Neural cell (in vitro differentiated cells): ENCODE data around the gene CCDC69. TPM values are rescaled to one million over a fixed set of nuclear protein-coding genes. Genes with fewer than 3 reads are reported as not detected.

Source experiments
- H2AFZ ChIP-seq: fragments of 200-600, 300-800 bp; sonication (generic), shearing (Covaris generic); 2 replicates; pipeline ENCODE4 v1.6.0; 2014; ENCODE audit warnings: low read depth, mild to moderate bottlenecking, antibody characterized with exemption, low read length, moderate library complexity
- H3F3A ChIP-seq: fragments of 200-600 bp; shearing (Covaris generic); 2 replicates; pipeline ENCODE4 v1.6.1; 2016; ENCODE audit warnings: mild to moderate bottlenecking, moderate library complexity, mixed read lengths, antibody characterized with exemption, low read length; ENCODE audit not compliant: insufficient read depth, poor library complexity, severe bottlenecking
- H3K27ac ChIP-seq: fragments of 200-600, 300-800 bp; sonication (generic), shearing (Covaris generic); 2 replicates; pipeline ENCODE4 v1.5.1; 2014; ENCODE audit warnings: mild to moderate bottlenecking, low read length, moderate library complexity
- H3K27me3 ChIP-seq: fragments of 300-800, 200-600 bp; sonication (generic), shearing (Covaris generic); 2 replicates; pipeline ENCODE4 v1.6.0; 2014; ENCODE audit warnings: mild to moderate bottlenecking, low read depth, low read length, moderate library complexity; ENCODE audit not compliant: insufficient read depth
- H3K36me3 ChIP-seq: fragments of 300-800, 200-600 bp; sonication (generic), shearing (Covaris generic); 2 replicates; pipeline ENCODE4 v1.5.1; 2014; ENCODE audit warnings: mild to moderate bottlenecking, antibody characterized with exemption, low read length, moderate library complexity; ENCODE audit not compliant: insufficient read depth
- H3K4me2 ChIP-seq: fragments of 300-800, 200-600 bp; sonication (generic), shearing (Covaris generic); 2 replicates; pipeline ENCODE4 v1.6.0; 2014; ENCODE audit warnings: mild to moderate bottlenecking, low read length
- H3K4me3 ChIP-seq: fragments of 300-800, 200-600 bp; sonication (generic), shearing (Covaris generic); 2 replicates; pipeline ENCODE4 v1.5.1; 2014; ENCODE audit warnings: mild to moderate bottlenecking, low read length, moderate library complexity
- H3K79me2 ChIP-seq: fragments of 200-600 bp; shearing (Covaris generic); replicated peaks from 2 replicates; pipeline ENCODE4 v1.6.0; 2014; ENCODE audit warnings: mild to moderate bottlenecking, low read length, moderate library complexity; ENCODE audit not compliant: insufficient read depth
- H3K9ac ChIP-seq: fragments of 300-800, 200-600 bp; sonication (generic), shearing (Covaris generic); 2 replicates; pipeline ENCODE4 v1.6.1; 2016; ENCODE audit warnings: mild to moderate bottlenecking, low read length, mixed read lengths
- H3K9me2 ChIP-seq: fragments of 200-600 bp; shearing (Covaris generic); 2 replicates; pipeline ENCODE4 v1.6.1; 2016; ENCODE audit warnings: mild to moderate bottlenecking, low read length, mixed read lengths; ENCODE audit not compliant: insufficient read depth
- H3K9me3 ChIP-seq: fragments of 200-600, 300-800 bp; sonication (generic), shearing (Covaris generic); 2 replicates; pipeline ENCODE4 v1.6.1; 2016; ENCODE audit warnings: mild to moderate bottlenecking, mixed run types, low read length, moderate library complexity, mixed read lengths
- H4K20me1 ChIP-seq: fragments of 200-600 bp; shearing (Covaris generic); 2 replicates; pipeline ENCODE4 v1.6.1; 2016; ENCODE audit warnings: mild to moderate bottlenecking, mixed run types; ENCODE audit not compliant: insufficient read depth
- EP300 ChIP-seq: fragments of 450-650 bp; conservative IDR thresholded peaks from 2 replicates; pipeline ENCODE4 v1.6.1; 2014; ENCODE audit warnings: antibody characterized with exemption, mild to moderate bottlenecking, moderate library complexity; ENCODE audit not compliant: poor library complexity, severe bottlenecking
- EZH2 ChIP-seq: fragments of 200-600, 300-800 bp; shearing (Covaris generic), sonication (generic); IDR thresholded peaks from 2 replicates; pipeline ENCODE4 v1.6.1; 2014; ENCODE audit warnings: antibody characterized with exemption, low read length, borderline replicate concordance, mild to moderate bottlenecking; ENCODE audit not compliant: insufficient read depth, poor library complexity, severe bottlenecking
- MXI1 ChIP-seq: fragments of 450-650 bp; conservative IDR thresholded peaks from 2 replicates; pipeline ENCODE4 v1.6.1; 2014; ENCODE audit warnings: antibody characterized with exemption, mild to moderate bottlenecking; ENCODE audit not compliant: poor library complexity, severe bottlenecking
- POLR2AphosphoS5 ChIP-seq: IDR thresholded peaks from 2 replicates; pipeline ENCODE4 v1.6.1; 2012
- RAD21 ChIP-seq: fragments of 450-650 bp; conservative IDR thresholded peaks from 2 replicates; pipeline ENCODE4 v1.6.1; 2014; ENCODE audit warnings: antibody characterized with exemption, mild to moderate bottlenecking, moderate library complexity
- SMC3 ChIP-seq: fragments of 450-650 bp; conservative IDR thresholded peaks from 2 replicates; pipeline ENCODE4 v1.6.1; 2014; ENCODE audit warnings: antibody characterized with exemption, mild to moderate bottlenecking, moderate library complexity; ENCODE audit not compliant: poor library complexity
- TAF1 ChIP-seq: IDR thresholded peaks from 2 replicates; pipeline ENCODE4 v1.6.1; 2012; ENCODE audit warnings: low read depth
- polyA plus RNA-seq: library from polyadenylated mRNA; depleted of rRNA; stranded (reverse); fragments of >200 nt; gene quantifications from 2 replicates; pipeline ENCODE4 v1.2.3, GENCODE V29; 2014
- TF ChIP-seq, protein P1 (sequence below): fragments of 450-650 bp; IDR thresholded peaks from 2 replicates; pipeline ENCODE4 v1.5.1; 2014; ENCODE audit warnings: antibody characterized with exemption, mild to moderate bottlenecking, moderate library complexity; ENCODE audit not compliant: poor library complexity, severe bottlenecking
- TF ChIP-seq, protein P2 (sequence below): IDR thresholded peaks from 2 replicates; pipeline ENCODE4 v1.6.1; 2012; ENCODE audit warnings: borderline replicate concordance

Gene CCDC69
- polyA plus RNA-seq, 1 donor from 2014 or later: not detected

GRCh38 chr5:151182524-151182900 lies 41.4 kb downstream of the CCDC69 start:
- H3K4me2 ChIP-seq: no peak overlapping the region
- H3F3A ChIP-seq: no peaks in the 10 kb centered on the region
- no peak overlapping the region for H3K4me3 ChIP-seq
- H3K9me2 ChIP-seq: no peaks in the 10 kb centered on the region
- H3K27ac ChIP-seq: no peak overlapping the region
- no peaks in the 10 kb centered on the region for H4K20me1 ChIP-seq
- H3K27me3 ChIP-seq: no peaks in the 10 kb centered on the region
- no peak overlapping the region for H2AFZ ChIP-seq
- no peaks in the 10 kb centered on the region for H3K79me2 ChIP-seq
- H3K9me3 ChIP-seq: no peaks in the 10 kb centered on the region
- H3K9ac ChIP-seq: no peak overlapping the region
- TF ChIP-seq, protein P1, sequence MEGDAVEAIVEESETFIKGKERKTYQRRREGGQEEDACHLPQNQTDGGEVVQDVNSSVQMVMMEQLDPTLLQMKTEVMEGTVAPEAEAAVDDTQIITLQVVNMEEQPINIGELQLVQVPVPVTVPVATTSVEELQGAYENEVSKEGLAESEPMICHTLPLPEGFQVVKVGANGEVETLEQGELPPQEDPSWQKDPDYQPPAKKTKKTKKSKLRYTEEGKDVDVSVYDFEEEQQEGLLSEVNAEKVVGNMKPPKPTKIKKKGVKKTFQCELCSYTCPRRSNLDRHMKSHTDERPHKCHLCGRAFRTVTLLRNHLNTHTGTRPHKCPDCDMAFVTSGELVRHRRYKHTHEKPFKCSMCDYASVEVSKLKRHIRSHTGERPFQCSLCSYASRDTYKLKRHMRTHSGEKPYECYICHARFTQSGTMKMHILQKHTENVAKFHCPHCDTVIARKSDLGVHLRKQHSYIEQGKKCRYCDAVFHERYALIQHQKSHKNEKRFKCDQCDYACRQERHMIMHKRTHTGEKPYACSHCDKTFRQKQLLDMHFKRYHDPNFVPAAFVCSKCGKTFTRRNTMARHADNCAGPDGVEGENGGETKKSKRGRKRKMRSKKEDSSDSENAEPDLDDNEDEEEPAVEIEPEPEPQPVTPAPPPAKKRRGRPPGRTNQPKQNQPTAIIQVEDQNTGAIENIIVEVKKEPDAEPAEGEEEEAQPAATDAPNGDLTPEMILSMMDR: no peak
- TF ChIP-seq POLR2AphosphoS5 (no peak), EZH2 (no peak), MXI1 (no peak), SMC3 (no peak), TAF1 (no peak), RAD21 (no peak), EP300 (no peak)
- TF ChIP-seq, protein P2, sequence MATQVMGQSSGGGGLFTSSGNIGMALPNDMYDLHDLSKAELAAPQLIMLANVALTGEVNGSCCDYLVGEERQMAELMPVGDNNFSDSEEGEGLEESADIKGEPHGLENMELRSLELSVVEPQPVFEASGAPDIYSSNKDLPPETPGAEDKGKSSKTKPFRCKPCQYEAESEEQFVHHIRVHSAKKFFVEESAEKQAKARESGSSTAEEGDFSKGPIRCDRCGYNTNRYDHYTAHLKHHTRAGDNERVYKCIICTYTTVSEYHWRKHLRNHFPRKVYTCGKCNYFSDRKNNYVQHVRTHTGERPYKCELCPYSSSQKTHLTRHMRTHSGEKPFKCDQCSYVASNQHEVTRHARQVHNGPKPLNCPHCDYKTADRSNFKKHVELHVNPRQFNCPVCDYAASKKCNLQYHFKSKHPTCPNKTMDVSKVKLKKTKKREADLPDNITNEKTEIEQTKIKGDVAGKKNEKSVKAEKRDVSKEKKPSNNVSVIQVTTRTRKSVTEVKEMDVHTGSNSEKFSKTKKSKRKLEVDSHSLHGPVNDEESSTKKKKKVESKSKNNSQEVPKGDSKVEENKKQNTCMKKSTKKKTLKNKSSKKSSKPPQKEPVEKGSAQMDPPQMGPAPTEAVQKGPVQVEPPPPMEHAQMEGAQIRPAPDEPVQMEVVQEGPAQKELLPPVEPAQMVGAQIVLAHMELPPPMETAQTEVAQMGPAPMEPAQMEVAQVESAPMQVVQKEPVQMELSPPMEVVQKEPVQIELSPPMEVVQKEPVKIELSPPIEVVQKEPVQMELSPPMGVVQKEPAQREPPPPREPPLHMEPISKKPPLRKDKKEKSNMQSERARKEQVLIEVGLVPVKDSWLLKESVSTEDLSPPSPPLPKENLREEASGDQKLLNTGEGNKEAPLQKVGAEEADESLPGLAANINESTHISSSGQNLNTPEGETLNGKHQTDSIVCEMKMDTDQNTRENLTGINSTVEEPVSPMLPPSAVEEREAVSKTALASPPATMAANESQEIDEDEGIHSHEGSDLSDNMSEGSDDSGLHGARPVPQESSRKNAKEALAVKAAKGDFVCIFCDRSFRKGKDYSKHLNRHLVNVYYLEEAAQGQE: no peak
- H3K36me3 ChIP-seq: no peaks in the 10 kb centered on the region

DNA sequence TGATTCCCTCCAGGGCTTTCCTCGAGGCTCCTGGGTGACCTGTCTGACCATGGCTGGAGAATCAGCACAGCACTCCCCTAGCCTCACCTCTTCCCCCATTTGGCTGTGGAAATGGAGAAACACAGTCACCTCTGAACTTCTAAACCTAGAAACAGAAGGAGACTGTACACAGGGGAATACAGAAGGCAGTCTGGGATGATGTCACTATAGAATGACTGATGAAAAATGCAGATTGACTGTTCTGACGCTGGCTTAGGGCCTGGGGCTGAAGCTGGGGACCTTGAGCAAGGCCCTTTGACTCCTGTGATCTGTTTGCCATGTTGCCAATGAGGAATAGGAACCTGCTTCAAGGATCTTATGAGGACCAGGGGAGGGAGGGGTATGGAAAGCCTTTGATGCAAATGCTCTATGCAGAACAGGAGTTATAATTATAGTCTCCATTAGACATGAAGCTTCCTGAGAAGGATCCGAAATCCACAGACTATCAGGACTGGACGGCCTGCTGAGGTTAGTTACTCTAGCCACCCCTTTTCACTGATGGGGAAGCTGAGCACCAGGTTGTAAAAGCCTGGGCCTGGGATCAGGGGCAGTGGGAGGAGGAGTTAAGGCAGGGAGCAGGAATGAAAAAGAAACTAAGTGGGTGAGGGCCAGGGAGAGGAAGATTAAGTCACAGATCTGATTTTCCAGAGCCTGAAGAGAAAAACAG lies 41.9 kb downstream of the CCDC69 start:
- H3F3A ChIP-seq: no peaks in the 10 kb centered on the region
- H2AFZ ChIP-seq: no peak overlapping the region
- no peaks in the 10 kb centered on the region for H4K20me1 ChIP-seq
- no peak overlapping the region for H3K27ac ChIP-seq
- H3K9ac ChIP-seq: no peak overlapping the region
- no peak overlapping the region for H3K4me2 ChIP-seq
- no peaks in the 10 kb centered on the region for H3K27me3 ChIP-seq
- H3K9me3 ChIP-seq: no peaks in the 10 kb centered on the region
- no peaks in the 10 kb centered on the region for H3K79me2 ChIP-seq
- H3K36me3 ChIP-seq: no peaks in the 10 kb centered on the region
- H3K4me3 ChIP-seq: no peak overlapping the region
- TF ChIP-seq POLR2AphosphoS5 (no peak), EZH2 (no peak), EP300 (no peak), SMC3 (no peak), MXI1 (no peak), TAF1 (no peak), RAD21 (no peak)
- TF ChIP-seq, protein P1: no peak
- TF ChIP-seq, protein P2: no peak
- H3K9me2 ChIP-seq: no peaks in the 10 kb centered on the region
